ENCODE results near the gene F7.

F7 gene

GRCh38 chr13:113145496-113145895, 39.9 kb downstream of the F7 start:
- no peak for TF ChIP-seq POLR2A (IDR thresholded peaks at IDR 0.05; ENCODE audit: low read length)
- TF ChIP-seq GATA1 (IDR thresholded peaks at IDR 0.05; ENCODE audit: low read depth, low read length) = no peak
- DNase-seq = no peak

DNA sequence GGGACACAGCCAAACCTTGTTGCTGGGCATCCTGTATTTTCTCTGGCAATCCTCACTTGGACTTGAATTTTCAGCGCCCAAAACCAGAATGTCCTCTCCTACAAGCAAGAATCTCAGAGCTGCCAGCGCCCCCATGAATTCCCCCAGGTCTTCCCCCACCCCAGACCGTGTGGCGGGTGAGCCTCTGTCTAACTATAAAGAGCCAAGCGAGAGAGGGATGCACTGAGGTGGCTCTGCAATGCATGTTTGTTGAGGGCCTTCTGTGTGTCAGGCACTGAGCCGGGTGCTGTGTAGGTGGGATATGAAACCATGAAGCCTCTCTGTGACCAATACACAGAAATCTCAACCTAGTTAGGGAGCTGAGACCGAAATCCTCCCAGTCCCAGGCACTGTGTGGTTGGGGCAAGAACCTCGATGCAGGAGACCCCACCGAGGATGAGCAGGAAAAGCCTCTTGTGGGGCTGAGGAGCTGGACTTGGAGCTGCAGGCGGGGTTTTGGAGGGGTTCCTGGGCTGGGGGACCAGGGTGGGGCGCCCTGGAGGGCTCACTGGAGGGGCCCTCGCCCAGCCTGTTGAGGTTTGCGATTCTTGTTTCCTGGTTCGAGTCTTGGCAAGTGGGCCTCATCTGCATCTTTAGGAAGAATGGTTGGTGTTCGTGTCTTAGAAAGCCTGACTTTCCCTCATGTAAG, 40.5 kb downstream of the F7 start:
- no peak for DNase-seq
- TF ChIP-seq GATA1 (IDR thresholded peaks at IDR 0.05; ENCODE audit: low read depth, low read length) (no peak), POLR2A (IDR thresholded peaks at IDR 0.05; ENCODE audit: low read length) (no peak)

GRCh38 chr13:113146750-113147149, 41.2 kb downstream of the F7 start:
- TF ChIP-seq GATA1 (IDR thresholded peaks at IDR 0.05; ENCODE audit: low read depth, low read length) = no peak
- no peak for TF ChIP-seq POLR2A (IDR thresholded peaks at IDR 0.05; ENCODE audit: low read length)
- DNase-seq = no peak

- TF ChIP-seq GATA1 (IDR thresholded peaks at IDR 0.05; ENCODE audit: low read depth, low read length) (no peak), POLR2A (IDR thresholded peaks at IDR 0.05; ENCODE audit: low read length) (no peak)
- no peak for DNase-seq
These were observed 41.6 kb downstream of the F7 start for GRCh38 chr13:113147206-113147605.

- no peak for DNase-seq
These were observed 42.8 kb downstream of the F7 start for GRCh38 chr13:113148407-113148806.

DNA sequence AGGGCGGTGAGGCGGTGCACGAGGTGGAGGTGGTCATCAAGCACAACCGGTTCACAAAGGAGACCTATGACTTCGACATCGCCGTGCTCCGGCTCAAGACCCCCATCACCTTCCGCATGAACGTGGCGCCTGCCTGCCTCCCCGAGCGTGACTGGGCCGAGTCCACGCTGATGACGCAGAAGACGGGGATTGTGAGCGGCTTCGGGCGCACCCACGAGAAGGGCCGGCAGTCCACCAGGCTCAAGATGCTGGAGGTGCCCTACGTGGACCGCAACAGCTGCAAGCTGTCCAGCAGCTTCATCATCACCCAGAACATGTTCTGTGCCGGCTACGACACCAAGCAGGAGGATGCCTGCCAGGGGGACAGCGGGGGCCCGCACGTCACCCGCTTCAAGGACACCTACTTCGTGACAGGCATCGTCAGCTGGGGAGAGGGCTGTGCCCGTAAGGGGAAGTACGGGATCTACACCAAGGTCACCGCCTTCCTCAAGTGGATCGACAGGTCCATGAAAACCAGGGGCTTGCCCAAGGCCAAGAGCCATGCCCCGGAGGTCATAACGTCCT, 43.4 kb downstream of the F7 start:
- no peak for DNase-seq
- no peak for TF ChIP-seq GATA1 (IDR thresholded peaks at IDR 0.05; ENCODE audit: low read depth, low read length)
- no peak for TF ChIP-seq POLR2A (IDR thresholded peaks at IDR 0.05; ENCODE audit: low read length)

More at GRCh38 chr13:113148407-113148806, 42.8 kb downstream of the F7 start:
- TF ChIP-seq GATA1 (IDR thresholded peaks at IDR 0.05; ENCODE audit: low read depth, low read length) (no peak), POLR2A (IDR thresholded peaks at IDR 0.05; ENCODE audit: low read length) (no peak)

GRCh38 chr13:113149711-113150549, 44.3 kb downstream of the F7 start:
- no peak for TF ChIP-seq GATA1 (IDR thresholded peaks at IDR 0.05; ENCODE audit: low read depth, low read length)
- TF ChIP-seq POLR2A (IDR thresholded peaks at IDR 0.05; ENCODE audit: low read length) = no peak
- DNase-seq = no peak

GRCh38 chr13:113150550-113151365, 45.2 kb downstream of the F7 start:
- TF ChIP-seq GATA1 (IDR thresholded peaks at IDR 0.05; ENCODE audit: low read depth, low read length) (no peak), POLR2A (IDR thresholded peaks at IDR 0.05; ENCODE audit: low read length) (no peak)
- no peak for DNase-seq

DNA sequence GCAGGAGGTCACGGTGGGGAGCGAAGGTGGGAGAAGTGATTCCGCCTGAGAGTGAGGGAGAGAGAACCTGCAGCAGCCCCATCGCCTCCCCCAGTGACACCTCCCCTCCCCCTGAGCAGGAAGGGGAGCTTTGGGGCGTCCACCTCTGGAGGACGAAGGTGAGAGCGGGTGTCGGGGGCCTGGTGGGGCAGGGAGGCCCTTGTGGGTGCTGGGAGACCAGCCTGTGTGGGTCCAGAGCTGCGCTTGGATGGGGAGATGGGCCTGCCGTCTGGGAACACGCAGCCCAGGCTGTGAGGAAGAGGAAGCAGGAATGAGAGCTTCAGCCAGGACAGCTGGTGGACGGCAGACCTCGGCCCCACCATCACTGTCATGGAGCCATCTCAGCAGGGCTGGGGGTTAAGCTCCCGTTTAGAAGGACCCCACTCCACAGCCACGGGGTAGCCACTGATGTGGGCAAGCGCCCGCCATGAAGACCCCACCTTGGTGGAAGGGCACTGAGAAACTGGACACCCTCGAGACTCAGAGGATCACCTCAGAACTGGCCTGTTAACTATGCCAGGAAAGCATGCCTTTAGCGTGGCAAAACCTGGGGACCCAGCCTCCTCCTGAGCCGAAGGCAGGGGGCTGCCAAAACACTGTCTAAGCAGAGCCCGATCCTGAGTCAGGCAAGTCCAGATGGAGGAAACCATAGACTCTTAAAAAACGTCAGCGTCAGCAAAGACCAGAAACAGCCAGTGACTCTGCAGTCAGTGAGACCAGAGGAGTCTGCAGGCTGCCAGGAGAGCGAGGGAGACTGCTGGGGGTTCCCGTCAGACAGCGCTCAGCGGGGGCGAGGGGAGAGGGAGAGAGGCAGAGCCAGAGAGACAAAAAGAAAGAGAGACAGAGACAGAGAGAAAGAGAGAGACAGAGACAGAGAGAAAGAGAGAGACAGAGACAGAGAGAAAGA, 46.4 kb downstream of the F7 start:
- no peak for TF ChIP-seq GATA1 (IDR thresholded peaks at IDR 0.05; ENCODE audit: low read depth, low read length)
- no peak for TF ChIP-seq POLR2A (IDR thresholded peaks at IDR 0.05; ENCODE audit: low read length)
- DNase-seq = peak; percentile 14 to 53

DNA sequence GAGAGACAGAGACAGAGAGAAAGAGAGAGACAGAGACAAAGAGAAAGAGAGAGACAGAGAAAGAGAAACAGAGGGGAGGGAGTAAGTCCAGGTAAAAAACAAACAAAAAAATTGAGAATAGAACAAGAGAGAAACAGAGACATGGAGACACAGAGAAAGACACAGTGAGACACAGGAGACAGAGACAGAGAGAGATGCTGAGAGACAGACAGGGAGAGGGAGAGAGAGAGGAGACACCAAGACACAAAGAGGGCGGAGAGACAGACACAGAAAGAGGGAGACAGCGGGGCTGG, 47.0 kb downstream of the F7 start:
- DNase-seq = no peak
- no peak for TF ChIP-seq POLR2A (IDR thresholded peaks at IDR 0.05; ENCODE audit: low read length)
- no peak for TF ChIP-seq GATA1 (IDR thresholded peaks at IDR 0.05; ENCODE audit: low read depth, low read length)

- peak; percentile 51 to 63 for DNase-seq
These were observed 47.6 kb downstream of the F7 start for GRCh38 chr13:113152984-113153809.

More at GRCh38 chr13:113152984-113153809, 47.6 kb downstream of the F7 start:
- TF ChIP-seq GATA1 (IDR thresholded peaks at IDR 0.05; ENCODE audit: low read depth, low read length) = no peak
- no peak for TF ChIP-seq POLR2A (IDR thresholded peaks at IDR 0.05; ENCODE audit: low read length)
